ENCODE results near the gene PRKACB.

DNA sequence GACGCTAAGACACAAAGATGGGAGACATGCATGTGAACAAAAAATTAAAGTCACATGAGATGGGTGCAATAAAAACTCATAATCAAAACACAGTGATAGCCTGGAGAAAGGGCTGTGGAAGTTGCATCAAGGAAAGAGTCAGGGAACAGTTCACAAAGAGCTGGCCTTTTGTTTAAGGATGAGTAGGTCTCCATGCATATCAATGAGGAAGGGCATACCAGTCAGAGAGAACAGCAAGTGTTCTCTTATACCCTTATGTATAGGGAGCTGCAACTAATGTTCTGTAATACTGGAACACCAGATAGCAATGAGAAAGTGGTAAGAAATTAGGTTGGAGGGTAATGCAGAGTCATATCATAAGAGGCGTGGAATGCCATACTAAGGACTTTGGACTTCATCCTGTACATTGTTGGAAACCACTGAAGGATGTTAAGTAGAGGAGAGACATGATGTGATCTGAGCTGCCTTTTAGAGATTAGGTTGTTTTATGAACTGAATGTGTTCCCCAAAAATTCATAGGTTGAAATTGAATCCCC lies 110.7 kb downstream of the PRKACB start:
- TF ChIP-seq CTCF (conservative IDR thresholded peaks at IDR 0.05 in 1 of 2, IDR thresholded peaks at IDR 0.05 in 1 of 2; ENCODE audit: extremely low read depth in 1 of 2, insufficient read depth in 1 of 2, low read depth in 1 of 2, low read length in 2 of 2): no peak
- no peak for TF ChIP-seq EZH2 (IDR thresholded peaks at IDR 0.05; ENCODE audit: borderline replicate concordance, low read length)

All from mammary epithelial cell (primary cell).